Endodermal cell (in vitro differentiated cells): Measurements from ENCODE around the gene CFAP44. TPM values are rescaled to one million over a fixed set of nuclear protein-coding genes. Genes with fewer than 3 reads are reported as not detected.

ENCODE experiments used
- DNase-seq: peaks from one replicate; pipeline ENCODE4 v3.0.0-alpha.2; 2017
- H3K27ac ChIP-seq: 2 replicates; pipeline ENCODE4 v1.5.1; 2013; ENCODE audit warnings: mild to moderate bottlenecking, low read depth, low read length, moderate library complexity
- H3K27me3 ChIP-seq: 2 replicates; pipeline ENCODE4 v1.6.1; 2013; ENCODE audit warnings: mild to moderate bottlenecking, low read length, moderate library complexity; ENCODE audit not compliant: insufficient read depth, control insufficient read depth, poor library complexity, severe bottlenecking
- H3K36me3 ChIP-seq: 2 replicates; pipeline ENCODE4 v1.7.0; 2013; ENCODE audit warnings: mild to moderate bottlenecking, low read length, moderate library complexity; ENCODE audit not compliant: control insufficient read depth, insufficient read depth
- H3K4me1 ChIP-seq: one replicate; pipeline ENCODE4 v1.7.0; 2013; ENCODE audit warnings: low read length; ENCODE audit not compliant: control insufficient read depth, insufficient read depth
- H3K4me3 ChIP-seq: 2 replicates; pipeline ENCODE4 v1.5.1; 2013; ENCODE audit warnings: mild to moderate bottlenecking, low read length, moderate library complexity
- H3K9ac ChIP-seq: 2 replicates; pipeline ENCODE4 v1.6.1; 2013; ENCODE audit warnings: mild to moderate bottlenecking, low read length, moderate library complexity; ENCODE audit not compliant: poor library complexity, severe bottlenecking; ENCODE audit errors: extremely low read depth
- H3K9me3 ChIP-seq: 2 replicates; pipeline ENCODE4 v1.6.1; 2013; ENCODE audit warnings: mild to moderate bottlenecking, low read length, moderate library complexity; ENCODE audit not compliant: control insufficient read depth
- H3K27ac Mint-ChIP-seq: 2 replicates; pipeline ENCODE4 v1.8.0; 2020; ENCODE audit warnings: mixed read lengths
- H3K27me3 Mint-ChIP-seq: 2 replicates; pipeline ENCODE4 v1.8.0; 2021; ENCODE audit warnings: mild to moderate bottlenecking, mixed read lengths; ENCODE audit not compliant: insufficient read depth
- H3K36me3 Mint-ChIP-seq: 2 replicates; pipeline ENCODE4 v1.8.0; 2020; ENCODE audit warnings: low read depth, mixed read lengths
- H3K4me1 Mint-ChIP-seq: 2 replicates; pipeline ENCODE4 v1.8.0; 2020; ENCODE audit warnings: mixed read lengths
- H3K4me3 Mint-ChIP-seq: 2 replicates; pipeline ENCODE4 v1.8.0; 2020; ENCODE audit warnings: mild to moderate bottlenecking, moderate library complexity, mixed read lengths
- H3K9me3 Mint-ChIP-seq: 2 replicates; pipeline ENCODE4 v1.8.0; 2020; ENCODE audit warnings: mild to moderate bottlenecking, mixed read lengths
- WGBS, 2 experiments: methylation state at CpG; one replicate each; pipeline versions ENCODE4 v1.1.5 to v1.1.7; 2013; ENCODE audit warnings: missing lambda C conversion rate in 2 of 2, mixed read lengths in 1 of 2; ENCODE audit not compliant: insufficient coverage in 1 of 2, insufficient read length in 1 of 2; 5-methylcytosine and 5-hydroxymethylcytosine counted together
- total RNA-seq, 2 donors: library from RNA; stranded (reverse); fragmentation: NEBNext Ultra II Directional in 1 of 2; extraction: Animal tissue kit (Norgen Biotek cat#: 25700) in 1 of 2; gene quantifications; 2 replicates in 1 of 2; 3 replicates in 1 of 2; pipeline ENCODE4 v1.2.1, GENCODE V29; 2021
- TF ChIP-seq, protein P1 (sequence below): fragments of 200-600 bp; sonication (generic); conservative IDR thresholded peaks from 2 replicates; pipeline ENCODE4 v1.5.0; 2021; ENCODE audit warnings: antibody characterized with exemption, mild to moderate bottlenecking

Gene CFAP44
- total RNA-seq, 2 donors from 2014 or later = 1.7 to 3.1 TPM

DNA sequence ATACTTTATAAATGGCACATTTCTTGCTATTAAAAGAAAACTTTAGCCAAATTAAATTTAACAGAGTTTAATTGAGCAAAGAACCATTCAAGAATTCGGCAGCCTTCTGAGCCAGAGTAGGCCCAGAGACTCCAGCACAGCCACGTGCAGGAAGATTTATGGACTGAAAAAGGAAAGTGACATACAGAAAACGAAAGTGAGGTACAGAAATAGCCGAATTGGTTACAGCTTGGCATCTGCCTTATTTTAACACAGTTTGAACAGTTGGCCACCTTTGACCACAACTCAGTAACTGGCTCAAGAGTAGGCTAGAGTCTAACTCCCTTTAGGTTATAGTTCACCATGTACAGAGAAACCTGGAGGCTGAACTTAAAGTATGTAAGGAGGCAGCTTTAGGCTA lies 17.6 kb downstream of the CFAP44 start:
- Histone ChIP-seq H3K36me3 (peaks cover 6% of the 10 kb centered on the region), H3K4me3 (no peak overlapping the region), H3K9me3 (peaks cover 4% of the 10 kb centered on the region), H3K27me3 (no peaks in the 10 kb centered on the region), H3K4me1 (no peaks in the 10 kb centered on the region), H3K27ac (no peak overlapping the region), H3K9ac (no peak overlapping the region)
- 92 to 93% methylated on average over 4 of the region's 4 CpGs for WGBS, 2 experiments
- peaks cover 11% of the 10 kb centered on the region for H3K36me3 Mint-ChIP-seq
- TF ChIP-seq, protein P1, sequence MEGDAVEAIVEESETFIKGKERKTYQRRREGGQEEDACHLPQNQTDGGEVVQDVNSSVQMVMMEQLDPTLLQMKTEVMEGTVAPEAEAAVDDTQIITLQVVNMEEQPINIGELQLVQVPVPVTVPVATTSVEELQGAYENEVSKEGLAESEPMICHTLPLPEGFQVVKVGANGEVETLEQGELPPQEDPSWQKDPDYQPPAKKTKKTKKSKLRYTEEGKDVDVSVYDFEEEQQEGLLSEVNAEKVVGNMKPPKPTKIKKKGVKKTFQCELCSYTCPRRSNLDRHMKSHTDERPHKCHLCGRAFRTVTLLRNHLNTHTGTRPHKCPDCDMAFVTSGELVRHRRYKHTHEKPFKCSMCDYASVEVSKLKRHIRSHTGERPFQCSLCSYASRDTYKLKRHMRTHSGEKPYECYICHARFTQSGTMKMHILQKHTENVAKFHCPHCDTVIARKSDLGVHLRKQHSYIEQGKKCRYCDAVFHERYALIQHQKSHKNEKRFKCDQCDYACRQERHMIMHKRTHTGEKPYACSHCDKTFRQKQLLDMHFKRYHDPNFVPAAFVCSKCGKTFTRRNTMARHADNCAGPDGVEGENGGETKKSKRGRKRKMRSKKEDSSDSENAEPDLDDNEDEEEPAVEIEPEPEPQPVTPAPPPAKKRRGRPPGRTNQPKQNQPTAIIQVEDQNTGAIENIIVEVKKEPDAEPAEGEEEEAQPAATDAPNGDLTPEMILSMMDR = no peak
- H3K9me3 Mint-ChIP-seq = no peaks in the 10 kb centered on the region
- no peaks in the 10 kb centered on the region for H3K27me3 Mint-ChIP-seq
- no peaks in the 10 kb centered on the region for H3K4me1 Mint-ChIP-seq
- H3K27ac Mint-ChIP-seq = no peak overlapping the region
- DNase-seq = no peak
- H3K4me3 Mint-ChIP-seq = no peak overlapping the region

DNA sequence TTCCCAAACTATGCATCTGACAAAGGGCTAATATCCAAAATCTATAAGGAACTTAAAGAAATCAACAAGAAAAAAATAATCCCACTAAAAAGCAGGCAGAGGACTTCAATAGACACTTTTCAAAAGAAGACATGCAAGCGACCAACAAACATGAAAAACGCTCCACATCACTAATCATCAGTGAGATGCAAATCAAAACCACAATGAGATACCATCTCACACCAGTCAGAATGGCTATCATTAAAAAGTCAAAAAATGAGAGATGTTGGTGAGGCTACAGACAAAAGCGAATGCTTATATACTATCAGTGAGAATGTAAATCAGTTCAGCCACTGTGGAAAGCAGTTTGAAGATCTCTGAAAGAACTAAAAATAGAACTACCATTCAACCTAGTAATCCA lies 20.2 kb downstream of the CFAP44 start:
- WGBS, 2 experiments = 93% methylated on average over 3 of the region's 3 CpGs; no CpG with 5 or more reads in 1 of the 2 experiments
- no peak for DNase-seq

DNA sequence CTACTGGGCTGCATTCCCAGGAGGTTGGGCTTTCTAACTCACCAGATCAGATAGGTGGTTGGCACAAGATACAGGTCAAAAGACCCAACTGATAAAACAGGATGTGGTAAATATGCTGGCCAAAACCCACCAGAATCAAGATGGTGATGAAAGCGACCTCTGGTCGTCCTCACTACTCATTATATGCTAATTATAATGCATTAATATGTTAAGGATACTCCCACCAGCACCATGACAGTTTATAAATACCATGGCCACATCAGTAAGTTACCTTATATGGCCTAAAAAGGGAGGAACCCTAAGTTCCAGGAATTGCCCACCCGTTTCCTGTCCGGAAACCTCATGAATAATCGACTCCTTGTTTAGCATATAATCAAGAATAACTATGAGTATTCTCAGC lies 31.6 kb downstream of the CFAP44 start:
- Mint-ChIP-seq H3K9me3 (peaks cover 43% of the 10 kb centered on the region), H3K4me3 (no peak overlapping the region), H3K4me1 (no peaks in the 10 kb centered on the region), H3K36me3 (peaks cover 3% of the 10 kb centered on the region), H3K27me3 (peaks cover 4% of the 10 kb centered on the region), H3K27ac (no peak overlapping the region)
- H3K27ac ChIP-seq = no peak overlapping the region
- no peaks in the 10 kb centered on the region for H3K4me1 ChIP-seq
- 83 to 98% methylated on average over 1 to 5 of the region's 5 CpGs for WGBS, 2 experiments
- TF ChIP-seq, protein P1 = no peak
- H3K9me3 ChIP-seq = peaks cover 2% of the 10 kb centered on the region
- H3K36me3 ChIP-seq = no peaks in the 10 kb centered on the region
- no peak overlapping the region for H3K9ac ChIP-seq
- no peaks in the 10 kb centered on the region for H3K27me3 ChIP-seq
- no peak for DNase-seq
- H3K4me3 ChIP-seq = no peak overlapping the region

More for the DNA sequence above, 20.2 kb downstream of the CFAP44 start:
- Histone ChIP-seq H3K9ac (no peak overlapping the region), H3K9me3 (peaks cover 6% of the 10 kb centered on the region), H3K27me3 (no peaks in the 10 kb centered on the region), H3K4me3 (no peak overlapping the region), H3K4me1 (no peaks in the 10 kb centered on the region), H3K36me3 (no peaks in the 10 kb centered on the region), H3K27ac (no peak overlapping the region)
- TF ChIP-seq, protein P1 = no peak
- Mint-ChIP-seq H3K27ac (no peak overlapping the region), H3K4me1 (no peaks in the 10 kb centered on the region), H3K36me3 (peaks cover 7% of the 10 kb centered on the region), H3K4me3 (no peak overlapping the region), H3K9me3 (peaks cover 2% of the 10 kb centered on the region), H3K27me3 (no peaks in the 10 kb centered on the region)
